HepG2 (cell line): ENCODE data around the gene C1QB. TPM values are rescaled to one million over a fixed set of nuclear protein-coding genes. Genes with fewer than 3 reads are reported as not detected.

Experiments
- ATF2 ChIP-seq: sonication (generic); formaldehyde crosslinking; IDR thresholded peaks from 2 replicates; pipeline ENCODE4 v1.4.0; 2020; ENCODE audit warnings: missing genetic modification reagents
- CENPX ChIP-seq: sonication (generic); formaldehyde crosslinking; IDR thresholded peaks from 2 replicates; pipeline ENCODE4 v1.9.0; 2021; ENCODE audit warnings: mild to moderate bottlenecking, missing genetic modification reagents, moderate library complexity
- DZIP1 ChIP-seq: sonication (generic); formaldehyde crosslinking; IDR thresholded peaks from 2 replicates; pipeline ENCODE4 v1.5.0; 2020; ENCODE audit warnings: mild to moderate bottlenecking, missing genetic modification reagents
- HDAC2 ChIP-seq: sonication (generic); formaldehyde crosslinking; IDR thresholded peaks from 2 replicates; pipeline ENCODE4 v1.4.0; 2020; ENCODE audit warnings: missing genetic modification reagents
- HMG20B ChIP-seq: conservative IDR thresholded peaks from 2 replicates; pipeline ENCODE4 v1.6.1; 2016; ENCODE audit warnings: missing genetic modification reagents, missing compliant biosample characterization
- HOXA5 ChIP-seq: sonication (generic); formaldehyde crosslinking; IDR thresholded peaks from 2 replicates; pipeline ENCODE4 v1.4.0; 2020; ENCODE audit warnings: missing genetic modification reagents
- MAFF ChIP-seq: IDR thresholded peaks from 2 replicates; pipeline ENCODE4 v1.6.1; 2011; ENCODE audit warnings: low read depth, low read length, improper control_type of control experiment
- NFKB2 ChIP-seq: sonication (generic); formaldehyde crosslinking; IDR thresholded peaks from 2 replicates; pipeline ENCODE4 v1.4.0; 2020; ENCODE audit warnings: missing genetic modification reagents, borderline replicate concordance
- NFKBIZ ChIP-seq: IDR thresholded peaks from 2 replicates; pipeline ENCODE4 v1.6.1; 2018; ENCODE audit warnings: missing genetic modification reagents, missing compliant biosample characterization
- NKX3-1 ChIP-seq: sonication (generic); formaldehyde crosslinking; IDR thresholded peaks from 2 replicates; pipeline ENCODE4 v1.5.0; 2020; ENCODE audit warnings: missing genetic modification reagents
- RBM22 ChIP-seq: fragments of 200-400 bp; formaldehyde crosslinking; optimal IDR thresholded peaks from 2 replicates; pipeline ENCODE3; 2017; ENCODE audit warnings: mild to moderate bottlenecking, low read length, moderate library complexity
- RXRB ChIP-seq: IDR thresholded peaks from 2 replicates; pipeline ENCODE4 v1.6.1; 2016; ENCODE audit warnings: borderline replicate concordance, missing genetic modification reagents, missing compliant biosample characterization
- TARDBP ChIP-seq: sonication (generic); formaldehyde crosslinking; IDR thresholded peaks from 2 replicates; pipeline ENCODE4 v1.8.0; 2022; ENCODE audit warnings: mild to moderate bottlenecking, missing genetic modification reagents
- THRA ChIP-seq: sonication (generic); formaldehyde crosslinking; IDR thresholded peaks from 2 replicates; pipeline ENCODE4 v1.4.0; 2020; ENCODE audit warnings: missing genetic modification reagents, borderline replicate concordance
- TMF1 ChIP-seq: sonication (generic); formaldehyde crosslinking; IDR thresholded peaks from 2 replicates; pipeline ENCODE4 v1.8.1; 2022; ENCODE audit warnings: low read depth, missing genetic modification reagents
- ZBTB21 ChIP-seq: sonication (generic); formaldehyde crosslinking; IDR thresholded peaks from 2 replicates; pipeline ENCODE4 v1.4.0; 2020; ENCODE audit warnings: missing genetic modification reagents
- ZBTB26 ChIP-seq: IDR thresholded peaks from 2 replicates; pipeline ENCODE4 v1.6.1; 2016; ENCODE audit warnings: missing compliant biosample characterization, missing genetic modification reagents, borderline replicate concordance
- ZBTB49 ChIP-seq: sonication (generic); formaldehyde crosslinking; IDR thresholded peaks from 2 replicates; pipeline ENCODE4 v1.4.0; 2020; ENCODE audit warnings: missing genetic modification reagents, borderline replicate concordance
- ZNF607 ChIP-seq: sonication (generic); formaldehyde crosslinking; IDR thresholded peaks from 2 replicates; pipeline ENCODE4 v1.5.1; 2020; ENCODE audit warnings: missing genetic modification reagents, mild to moderate bottlenecking, borderline replicate concordance
- ZNF709 ChIP-seq: sonication (generic); formaldehyde crosslinking; IDR thresholded peaks from 2 replicates; pipeline ENCODE4 v1.5.0; 2020; ENCODE audit warnings: mild to moderate bottlenecking, missing genetic modification reagents
- ZNF781 ChIP-seq: sonication (generic); formaldehyde crosslinking; IDR thresholded peaks from 2 replicates; pipeline ENCODE4 v1.5.1; 2020; ENCODE audit warnings: borderline replicate concordance, mild to moderate bottlenecking, missing genetic modification reagents; ENCODE audit errors: not compliant biosample characterization
- polyA plus RNA-seq, 8 experiments: library from polyadenylated mRNA; depleted of rRNA in 3 of 8; stranded (reverse) in 7 of 8; unstranded in 1 of 8; fragments of >200 nt; fragmentation: Illumina TruSeq in 4 of 8; extraction: Trizol in 4 of 8; gene quantifications; 2 replicates each; pipeline versions ENCODE4 v1.2.1 to v1.2.3, GENCODE V29; 2011 to 2016; ENCODE audit warnings: low read depth in 4 of 8, missing spikeins in 1 of 8, mixed read lengths in 1 of 8; ENCODE audit not compliant: insufficient read depth in 1 of 8
- total RNA-seq, 5 experiments: library from RNA; depleted of rRNA; stranded (reverse); fragments of >200 nt; fragmentation: Illumina TruSeq; extraction: Trizol; gene quantifications; 2 replicates each; pipeline ENCODE4 v1.2.3, GENCODE V29; 2016; ENCODE audit warnings: low read depth in 1 of 5

The C1QB gene
- total and polyA plus RNA-seq, 2 of the 13 experiments (the other 11 are each of a cell fraction or from before 2014, with no cell fraction given), result not detected

- TF ChIP-seq TMF1 (CRISPR knock-in tag), result peak; percentile 73; the same call in 1 of the 2 replicates
- TF ChIP-seq ZNF607 (CRISPR knock-in tag), result peak; percentile 49; the same call in 1 of the 2 replicates
- 0 out of 2 replicates have a peak, but pooled peaks have one; percentile 52 for TF ChIP-seq THRA
- peak; percentile 75; the same call in 1 of the 2 replicates for TF ChIP-seq HDAC2 (CRISPR knock-in tag)
- TF ChIP-seq NFKB2, result peak; percentile 68; the same call in 1 of the 2 replicates
- TF ChIP-seq NKX3-1, result peak; percentile 80; the same call in 1 of the 2 replicates
- peak; percentile 17; the same call in 1 of the 2 replicates for TF ChIP-seq ZBTB21 (CRISPR knock-in tag)
- TF ChIP-seq TARDBP (CRISPR knock-in tag), result no peak
- peak; percentile 39 for TF ChIP-seq RXRB (CRISPR knock-in tag)
- peak; percentile 69 for TF ChIP-seq ZNF781 (CRISPR knock-in tag)
- 0 out of 2 replicates have a peak, but pooled peaks have one; percentile 44 for TF ChIP-seq ZNF709 (CRISPR knock-in tag)
- no peak for TF ChIP-seq DZIP1
- TF ChIP-seq CENPX (CRISPR knock-in tag), result no peak
- no peak for TF ChIP-seq MAFF
- 0 out of 2 replicates have a peak, but pooled peaks have one; percentile 46 for TF ChIP-seq HMG20B (CRISPR knock-in tag)
- peak; percentile 80; the same call in 1 of the 2 replicates for TF ChIP-seq ATF2 (CRISPR knock-in tag)
- TF ChIP-seq HOXA5, result peak; percentile 73; the same call in 1 of the 2 replicates
- TF ChIP-seq RBM22, result no peak
- TF ChIP-seq ZBTB26 (CRISPR knock-in tag), result peak; percentile 70; the same call in 1 of the 2 replicates
- TF ChIP-seq NFKBIZ (CRISPR knock-in tag), result peak; percentile 31; the same call in 1 of the 2 replicates
- 0 out of 2 replicates have a peak, but pooled peaks have one; percentile 72 for TF ChIP-seq ZBTB49 (CRISPR knock-in tag)
Observed at GRCh38 chr1:22611530-22611947, 41.5 kb upstream of the C1QB start (continued).
